Epithelial cell of proximal tubule (primary cell): Measurements from ENCODE around the gene PAXIP1. TPM values are rescaled to one million over a fixed set of nuclear protein-coding genes. Genes with fewer than 3 reads are reported as not detected.
"Not testable (repeated sequence)": the region's sequence is repeated elsewhere in the genome, so short reads cannot be mapped to it uniquely, and the experiment has no call there.

Source experiments
- DNase-seq: peaks from one replicate; pipeline ENCODE4 v3.0.0-alpha.2; 2011; ENCODE audit warnings: low read depth
- H3K4me3 ChIP-seq: 2 replicates; pipeline ENCODE4 v1.5.1; 2011; ENCODE audit warnings: low read depth, mild to moderate bottlenecking, low read length
- total RNA-seq: library from RNA; depleted of rRNA; stranded (reverse); fragments of >200 nt; gene quantifications from 2 replicates; pipeline ENCODE4 v1.2.3, GENCODE V29; 2015
- TF ChIP-seq, protein P1 (sequence below): conservative IDR thresholded peaks from 2 replicates; pipeline ENCODE4 v1.5.1; 2012; ENCODE audit warnings: low read depth, mild to moderate bottlenecking, low read length

The PAXIP1 gene, protein sequence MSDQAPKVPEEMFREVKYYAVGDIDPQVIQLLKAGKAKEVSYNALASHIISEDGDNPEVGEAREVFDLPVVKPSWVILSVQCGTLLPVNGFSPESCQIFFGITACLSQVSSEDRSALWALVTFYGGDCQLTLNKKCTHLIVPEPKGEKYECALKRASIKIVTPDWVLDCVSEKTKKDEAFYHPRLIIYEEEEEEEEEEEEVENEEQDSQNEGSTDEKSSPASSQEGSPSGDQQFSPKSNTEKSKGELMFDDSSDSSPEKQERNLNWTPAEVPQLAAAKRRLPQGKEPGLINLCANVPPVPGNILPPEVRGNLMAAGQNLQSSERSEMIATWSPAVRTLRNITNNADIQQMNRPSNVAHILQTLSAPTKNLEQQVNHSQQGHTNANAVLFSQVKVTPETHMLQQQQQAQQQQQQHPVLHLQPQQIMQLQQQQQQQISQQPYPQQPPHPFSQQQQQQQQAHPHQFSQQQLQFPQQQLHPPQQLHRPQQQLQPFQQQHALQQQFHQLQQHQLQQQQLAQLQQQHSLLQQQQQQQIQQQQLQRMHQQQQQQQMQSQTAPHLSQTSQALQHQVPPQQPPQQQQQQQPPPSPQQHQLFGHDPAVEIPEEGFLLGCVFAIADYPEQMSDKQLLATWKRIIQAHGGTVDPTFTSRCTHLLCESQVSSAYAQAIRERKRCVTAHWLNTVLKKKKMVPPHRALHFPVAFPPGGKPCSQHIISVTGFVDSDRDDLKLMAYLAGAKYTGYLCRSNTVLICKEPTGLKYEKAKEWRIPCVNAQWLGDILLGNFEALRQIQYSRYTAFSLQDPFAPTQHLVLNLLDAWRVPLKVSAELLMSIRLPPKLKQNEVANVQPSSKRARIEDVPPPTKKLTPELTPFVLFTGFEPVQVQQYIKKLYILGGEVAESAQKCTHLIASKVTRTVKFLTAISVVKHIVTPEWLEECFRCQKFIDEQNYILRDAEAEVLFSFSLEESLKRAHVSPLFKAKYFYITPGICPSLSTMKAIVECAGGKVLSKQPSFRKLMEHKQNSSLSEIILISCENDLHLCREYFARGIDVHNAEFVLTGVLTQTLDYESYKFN
- total RNA-seq, result 14.5 and 17.1 TPM in 2 replicates

DNA sequence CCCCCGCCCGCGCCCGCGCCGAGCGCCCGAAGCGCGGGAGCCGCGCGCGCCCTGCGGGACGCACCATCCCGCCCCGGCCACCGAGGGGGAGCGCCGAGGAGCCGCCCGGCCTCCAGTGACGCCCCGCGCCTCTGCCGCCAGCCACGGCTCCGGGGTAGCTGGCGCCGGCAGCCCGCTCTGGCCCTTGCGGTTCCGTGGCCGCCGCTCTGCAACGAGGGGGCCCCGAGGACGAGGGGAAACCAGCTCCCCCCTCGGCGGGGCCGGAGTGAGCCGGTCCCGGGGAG, at the start of gene PAXIP1:
TSS of gene PAXIP1 (minus strand) at position 33 of the 284 bp plus-strand sequence. CDS start 195 bp downstream, outside the sequence.
- TF ChIP-seq, protein P1, sequence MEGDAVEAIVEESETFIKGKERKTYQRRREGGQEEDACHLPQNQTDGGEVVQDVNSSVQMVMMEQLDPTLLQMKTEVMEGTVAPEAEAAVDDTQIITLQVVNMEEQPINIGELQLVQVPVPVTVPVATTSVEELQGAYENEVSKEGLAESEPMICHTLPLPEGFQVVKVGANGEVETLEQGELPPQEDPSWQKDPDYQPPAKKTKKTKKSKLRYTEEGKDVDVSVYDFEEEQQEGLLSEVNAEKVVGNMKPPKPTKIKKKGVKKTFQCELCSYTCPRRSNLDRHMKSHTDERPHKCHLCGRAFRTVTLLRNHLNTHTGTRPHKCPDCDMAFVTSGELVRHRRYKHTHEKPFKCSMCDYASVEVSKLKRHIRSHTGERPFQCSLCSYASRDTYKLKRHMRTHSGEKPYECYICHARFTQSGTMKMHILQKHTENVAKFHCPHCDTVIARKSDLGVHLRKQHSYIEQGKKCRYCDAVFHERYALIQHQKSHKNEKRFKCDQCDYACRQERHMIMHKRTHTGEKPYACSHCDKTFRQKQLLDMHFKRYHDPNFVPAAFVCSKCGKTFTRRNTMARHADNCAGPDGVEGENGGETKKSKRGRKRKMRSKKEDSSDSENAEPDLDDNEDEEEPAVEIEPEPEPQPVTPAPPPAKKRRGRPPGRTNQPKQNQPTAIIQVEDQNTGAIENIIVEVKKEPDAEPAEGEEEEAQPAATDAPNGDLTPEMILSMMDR, result no peak
- H3K4me3 ChIP-seq, result peak within 1 kb of the TSS; percentile 98
- DNase-seq, result no peak

DNA sequence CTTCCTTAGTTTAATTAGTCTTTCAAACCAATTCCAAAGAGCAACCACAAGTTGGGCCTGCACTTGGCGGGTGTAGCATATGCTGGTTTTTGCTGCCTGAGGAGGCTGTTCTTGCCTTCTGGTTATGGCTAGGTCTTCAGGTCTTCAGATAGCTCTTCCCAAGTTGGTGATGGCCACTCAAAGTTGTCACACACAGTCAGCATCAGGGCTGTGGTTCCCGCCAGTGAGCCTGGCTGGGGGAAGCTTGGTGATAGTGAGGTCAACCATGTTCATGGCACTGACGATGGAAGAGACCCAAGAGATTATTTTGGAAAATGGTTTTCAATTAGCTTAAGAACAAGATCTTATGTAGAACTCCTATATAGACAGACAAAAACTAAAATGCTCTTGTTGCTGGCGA, 48.4 kb upstream of the PAXIP1 start:
- no peak overlapping the region for H3K4me3 ChIP-seq
- no peak for DNase-seq
- TF ChIP-seq, protein P1, result no peak

DNA sequence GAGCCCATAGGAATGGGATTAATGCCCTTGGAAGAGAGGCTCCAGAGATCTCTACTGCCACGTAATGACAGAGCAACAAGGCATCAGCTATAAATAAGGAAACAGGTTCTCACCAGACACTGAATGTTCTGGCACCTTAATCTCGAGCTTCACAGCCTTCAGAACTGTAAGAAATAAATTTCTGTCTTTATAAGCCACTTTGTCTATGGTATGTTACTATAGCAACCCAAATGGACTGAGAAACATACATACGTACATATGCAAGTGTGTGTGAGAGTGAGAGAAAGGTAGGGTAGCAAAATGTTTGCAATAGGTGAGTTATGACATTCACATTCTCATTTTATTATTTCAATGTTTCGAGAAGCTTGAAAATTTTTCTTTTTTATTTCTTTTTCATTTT, 45.1 kb upstream of the PAXIP1 start:
- no peak for DNase-seq
- no peak overlapping the region for H3K4me3 ChIP-seq
- TF ChIP-seq, protein P1, result no peak

DNA sequence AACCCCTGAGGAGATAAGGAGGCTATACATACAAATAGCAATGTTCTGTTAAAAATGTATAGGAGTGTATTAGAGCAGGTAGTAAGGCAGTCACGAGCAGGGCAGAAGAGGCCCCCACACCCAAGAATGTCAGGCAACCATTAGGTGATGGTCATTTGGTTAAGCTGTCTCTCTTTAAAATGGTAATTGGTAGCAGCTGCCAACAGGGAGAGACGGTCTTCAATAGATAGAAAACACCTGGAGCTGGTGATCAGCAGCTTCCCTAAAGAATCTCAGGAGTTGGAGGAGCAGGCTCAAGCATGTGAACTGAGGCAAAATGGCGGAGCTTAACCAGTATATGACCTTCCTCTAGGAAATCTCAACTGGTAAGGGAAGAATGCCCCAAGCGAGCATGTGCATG, 40.8 kb upstream of the PAXIP1 start:
- no peak overlapping the region for H3K4me3 ChIP-seq
- DNase-seq, result no peak
- TF ChIP-seq, protein P1, result no peak

DNA sequence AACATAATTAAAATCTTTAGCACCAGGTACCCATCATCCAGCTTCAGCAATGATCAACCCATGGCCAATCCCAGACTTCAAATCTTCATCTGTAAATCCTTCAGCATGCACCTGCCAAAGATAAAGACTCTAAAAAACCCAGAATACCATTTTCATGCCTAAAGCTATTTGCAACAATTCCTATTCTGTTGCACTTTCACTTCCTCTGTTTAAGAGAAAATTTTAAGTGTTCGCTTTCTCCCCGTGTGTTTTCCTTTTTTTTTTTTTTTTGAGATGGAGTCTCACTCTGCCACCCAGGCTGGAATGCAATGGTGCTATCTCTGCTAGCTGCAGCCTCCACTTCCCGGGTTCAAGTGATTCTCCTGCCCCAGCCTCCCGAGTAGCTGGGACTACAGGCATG, 35.4 kb upstream of the PAXIP1 start:
- no peak for DNase-seq
- no peak overlapping the region for H3K4me3 ChIP-seq
- TF ChIP-seq, protein P1, result no peak

DNA sequence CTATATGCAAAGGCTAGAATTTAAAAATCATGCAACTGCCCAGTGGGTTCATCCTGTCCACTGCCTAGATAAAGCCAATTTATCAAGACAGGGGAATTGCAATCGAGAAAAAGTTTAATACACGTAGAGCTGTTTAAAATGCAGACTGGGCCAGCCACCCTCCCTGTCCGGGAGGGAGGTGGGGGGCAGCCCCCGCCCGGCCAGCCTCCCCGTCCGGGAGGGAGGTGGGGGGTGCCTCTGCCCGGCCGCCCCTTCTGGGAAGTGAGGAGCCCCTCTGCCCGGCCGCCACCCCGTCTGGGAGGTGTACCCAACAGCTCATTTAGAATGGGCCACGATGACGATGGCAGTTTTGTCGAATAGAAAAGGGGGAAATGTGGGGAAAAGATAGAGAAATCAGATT, 31.6 kb upstream of the PAXIP1 start:
- H3K4me3 ChIP-seq, DNase-seq: not testable (repeated sequence)

DNA sequence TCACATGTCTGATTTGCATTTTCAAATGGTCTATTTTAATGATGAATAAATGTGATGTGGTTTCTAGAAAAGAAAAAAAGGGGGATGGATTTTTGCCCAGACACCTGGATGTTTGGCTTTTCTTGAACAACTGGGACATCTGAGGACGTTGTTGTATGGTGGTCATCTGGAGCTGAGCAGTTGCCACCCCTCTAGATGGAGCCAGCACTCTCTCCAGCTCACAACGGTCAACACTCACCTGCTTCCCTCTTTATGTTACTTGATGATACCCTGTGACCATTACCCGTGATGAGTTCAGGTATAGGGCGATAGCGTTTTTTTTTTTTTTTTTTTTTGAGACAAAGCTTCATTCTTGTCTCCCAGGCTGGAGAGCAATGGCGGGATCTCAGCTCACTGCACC, 30.1 kb upstream of the PAXIP1 start:
- DNase-seq, result no peak
- TF ChIP-seq, protein P1, result peak; percentile 18
- no peak overlapping the region for H3K4me3 ChIP-seq
